Frontal cortex (tissue), 4 donors: Measurements from ENCODE around the gene PGR. TPM values are rescaled to one million over a fixed set of nuclear protein-coding genes. Genes with fewer than 3 reads are reported as not detected.

Source experiments
- DNase-seq, 2 donors: peaks; one replicate each; pipeline ENCODE4 v3.0.0; 2012; ENCODE audit warnings: low spot score in 2 of 2
- FAIRE-seq: peaks from 2 replicates; lab custom pipeline; 2012; peaks lifted over from hg19 to GRCh38; lab: Jason Lieb, UNC
- total RNA-seq: library from RNA; depleted of rRNA; stranded (reverse); fragments of >200 nt; gene quantifications from one replicate; pipeline ENCODE4 v1.2.3, GENCODE V29; 2014
- donor health status: control.
- donor health status: control.
- donor health status: control.

The PGR gene
- total RNA-seq, 1 donor from 2014 or later: under 0.01 TPM

DNA sequence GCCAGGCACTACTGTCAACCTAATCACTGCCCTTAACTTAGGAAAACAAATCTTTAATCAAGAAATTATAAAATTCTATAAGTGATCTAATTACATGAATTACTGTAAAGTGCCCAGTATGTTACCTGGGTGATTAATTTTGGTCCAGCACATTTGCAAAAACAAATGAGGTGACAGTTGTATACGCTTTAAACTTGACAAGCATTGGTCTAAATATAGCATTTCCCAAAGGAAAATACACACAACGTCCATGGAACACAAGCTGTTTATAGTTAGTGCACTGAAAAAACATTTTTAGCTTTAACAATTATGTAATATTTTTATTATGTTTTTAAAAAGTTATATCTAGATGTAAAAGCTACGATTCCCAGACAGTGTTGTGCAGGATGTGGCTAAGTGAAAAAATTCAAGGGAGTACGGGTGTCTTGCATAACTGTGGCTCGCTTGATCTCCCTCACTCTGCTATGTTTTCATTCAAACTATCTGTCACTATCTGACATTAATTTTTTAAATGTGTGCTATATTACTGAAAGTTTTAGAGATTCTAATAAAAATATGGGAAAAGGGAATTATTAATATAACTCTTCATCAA, 38.8 kb downstream of the PGR start:
- no peak for FAIRE-seq
- DNase-seq: no peak

DNA sequence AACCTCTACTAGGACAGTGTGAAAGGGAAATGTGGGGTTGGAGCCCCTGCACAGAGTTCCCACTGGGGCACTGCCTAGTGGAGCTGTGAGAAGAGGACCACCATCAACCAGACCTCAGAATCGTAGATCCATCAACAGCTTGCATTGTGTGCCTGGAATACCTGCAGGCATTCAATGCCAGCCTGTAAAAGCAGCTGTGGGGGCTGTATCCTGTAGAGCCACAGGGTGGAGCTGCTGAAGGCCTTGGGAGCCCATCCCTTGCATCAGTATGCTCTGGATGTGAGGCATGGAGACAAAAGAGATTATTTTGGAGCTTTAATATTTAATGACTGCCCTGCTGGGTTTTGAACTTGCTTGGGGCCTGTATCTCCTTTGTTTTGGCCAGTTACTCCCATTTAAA, 46.3 kb downstream of the PGR start:
- DNase-seq (no peak), FAIRE-seq (no peak)

DNA sequence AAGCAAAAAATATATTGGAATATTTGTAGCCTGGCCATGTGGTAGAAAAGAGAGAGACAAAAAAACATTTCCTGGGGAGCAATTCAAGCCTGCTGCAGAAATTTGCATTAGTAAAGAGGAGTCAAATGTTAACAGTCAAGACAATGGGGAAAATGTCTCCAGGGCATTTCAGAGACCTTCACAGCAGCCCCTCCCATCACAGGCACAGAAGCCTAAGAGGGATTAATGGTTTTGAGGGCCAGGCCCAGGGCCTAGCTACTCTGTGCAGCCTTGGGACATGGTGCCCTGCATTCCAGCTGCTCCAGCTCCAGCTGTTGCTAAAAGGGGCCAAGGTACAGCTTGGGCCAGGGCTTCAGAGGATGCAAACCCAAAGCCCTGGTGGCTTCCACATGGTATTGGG, 46.8 kb downstream of the PGR start:
- DNase-seq (no peak), FAIRE-seq (no peak)

DNA sequence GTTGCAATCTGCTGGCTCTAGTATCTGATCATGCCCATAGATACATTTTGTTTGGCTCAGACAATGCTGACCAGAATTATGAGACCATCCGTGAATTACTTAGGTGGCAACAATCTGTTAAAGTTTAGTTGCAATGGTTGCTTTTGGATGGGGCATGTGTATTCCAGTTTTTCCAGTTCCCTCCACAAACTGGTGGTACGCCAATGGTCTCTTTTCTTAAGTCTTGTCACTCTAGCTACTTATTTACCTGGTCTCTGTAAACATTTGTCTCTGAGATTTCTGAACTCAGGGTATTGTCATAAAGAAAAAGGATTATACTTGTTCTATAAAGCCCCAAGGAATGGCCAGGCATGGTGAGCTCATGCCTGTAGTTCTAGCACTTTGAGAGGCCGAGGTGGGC, 65.9 kb downstream of the PGR start:
- no peak for DNase-seq
- FAIRE-seq: no peak

DNA sequence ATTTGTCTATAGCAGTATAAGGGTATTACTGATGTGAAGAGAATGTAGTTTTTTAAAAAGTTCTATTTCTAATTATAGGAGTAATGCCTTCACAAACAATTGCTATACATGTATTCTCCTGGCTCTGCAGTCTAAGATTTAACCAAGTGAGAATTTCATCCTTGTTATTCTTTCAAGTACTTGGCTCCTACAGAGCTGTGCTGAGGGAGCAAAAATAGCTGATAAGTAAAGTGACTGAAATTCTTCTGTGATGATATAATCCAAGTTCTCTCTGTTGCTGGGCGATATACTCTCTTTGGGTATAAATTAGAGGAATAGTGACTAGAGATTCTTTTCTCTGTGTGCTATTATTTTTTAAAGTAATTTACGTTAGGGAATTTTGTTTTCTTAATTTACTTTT, 68.0 kb downstream of the PGR start:
- no peak for FAIRE-seq

DNA sequence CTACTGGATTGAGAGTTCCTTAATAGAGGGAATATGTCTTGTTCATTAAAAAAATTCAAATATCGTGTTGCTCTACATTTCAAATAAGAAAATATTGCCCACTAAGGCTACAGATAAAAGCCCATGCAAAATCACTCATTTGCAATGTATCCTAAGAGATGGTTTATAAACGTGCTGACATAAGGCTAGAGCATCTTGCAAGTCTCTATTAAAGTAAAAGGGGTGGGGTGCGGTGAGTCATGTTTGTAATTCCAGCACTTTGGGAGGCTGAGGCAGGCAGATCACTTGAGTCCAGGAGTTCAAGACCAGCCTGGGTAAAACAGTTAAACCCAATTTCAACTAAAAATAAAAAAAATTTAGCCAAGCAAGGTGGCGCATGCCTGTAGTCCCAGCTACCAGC, 70.3 kb downstream of the PGR start:
- FAIRE-seq (no peak), DNase-seq (no peak)

More for the DNA sequence above, 68.0 kb downstream of the PGR start:
- DNase-seq: no peak

DNA sequence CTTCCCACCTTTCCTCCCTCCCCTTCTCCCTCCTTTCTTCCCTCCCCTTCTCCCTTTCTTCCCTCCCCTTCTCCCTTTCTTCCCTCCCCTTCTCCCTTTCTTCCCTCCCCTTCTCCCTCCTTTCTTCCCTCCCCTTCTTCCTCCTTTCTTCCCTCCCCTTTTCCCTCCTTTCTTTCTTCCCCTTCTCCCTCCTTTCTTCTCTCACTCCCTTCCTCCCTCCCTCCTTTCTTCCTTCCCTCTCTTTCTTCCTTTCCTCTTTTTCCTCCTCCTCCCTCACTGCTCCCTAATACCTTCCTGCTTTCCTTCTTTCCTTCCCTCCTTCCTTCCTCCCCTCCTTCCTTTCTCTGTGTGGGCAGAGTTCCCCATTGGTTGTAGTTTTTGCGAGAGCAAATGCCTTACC, 76.1 kb downstream of the PGR start:
- no peak for DNase-seq
- FAIRE-seq: no peak

DNA sequence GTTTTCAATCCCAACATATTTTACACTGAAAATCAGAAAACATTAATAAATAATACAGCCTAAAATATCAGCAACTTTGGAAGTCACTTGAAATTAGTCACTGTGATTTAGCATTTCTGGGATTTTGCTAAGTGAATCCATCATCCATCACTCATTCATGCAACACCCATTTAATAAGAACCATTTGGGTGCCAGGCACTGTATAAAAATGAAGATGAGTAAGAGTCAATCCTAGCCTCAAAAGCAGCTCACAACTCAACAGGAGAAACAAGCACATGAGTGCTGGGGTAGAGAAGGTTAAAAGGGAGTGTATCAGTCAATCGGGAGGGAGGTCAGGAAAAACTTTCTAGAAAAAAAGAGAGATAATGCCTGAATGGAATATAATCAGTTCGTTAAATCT, 77.9 kb downstream of the PGR start:
- DNase-seq: no peak
- FAIRE-seq: no peak

DNA sequence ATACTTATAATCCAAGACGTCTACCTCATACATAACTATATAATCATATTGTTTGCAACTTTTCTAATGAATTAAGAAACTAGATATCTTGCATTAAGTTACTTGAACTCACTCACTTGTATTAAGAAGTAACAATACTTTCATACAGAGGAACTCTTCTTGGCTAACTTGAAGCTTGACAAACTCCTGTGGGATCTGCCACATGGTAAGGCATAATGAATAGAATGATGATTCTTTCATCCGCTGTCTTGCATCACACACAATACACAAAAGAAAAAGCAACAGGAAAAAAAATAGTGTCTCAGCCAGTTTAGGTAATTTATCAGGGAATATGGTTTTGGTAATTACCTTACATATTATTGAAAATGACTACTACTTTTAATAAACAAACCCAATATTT, 79.8 kb downstream of the PGR start:
- FAIRE-seq: no peak
- DNase-seq: no peak

DNA sequence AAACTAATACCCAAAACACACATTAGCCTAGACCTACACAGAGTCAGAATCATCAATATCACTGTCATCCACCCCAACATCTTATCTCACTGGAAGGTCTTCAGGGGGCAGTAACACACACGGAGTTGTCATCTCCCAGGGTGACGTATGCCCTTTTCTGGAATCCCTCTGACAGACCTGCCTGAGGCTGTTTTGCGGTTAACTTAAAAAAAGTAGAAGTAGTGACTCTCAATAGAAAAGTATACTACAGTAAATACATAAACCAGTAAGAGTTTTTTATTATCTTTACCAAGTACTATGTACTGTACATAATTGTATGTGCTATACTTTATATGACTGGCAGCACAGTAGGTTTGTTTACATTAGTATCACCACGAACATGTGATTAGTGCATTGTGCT, 80.5 kb downstream of the PGR start:
- DNase-seq (no peak), FAIRE-seq (no peak)

DNA sequence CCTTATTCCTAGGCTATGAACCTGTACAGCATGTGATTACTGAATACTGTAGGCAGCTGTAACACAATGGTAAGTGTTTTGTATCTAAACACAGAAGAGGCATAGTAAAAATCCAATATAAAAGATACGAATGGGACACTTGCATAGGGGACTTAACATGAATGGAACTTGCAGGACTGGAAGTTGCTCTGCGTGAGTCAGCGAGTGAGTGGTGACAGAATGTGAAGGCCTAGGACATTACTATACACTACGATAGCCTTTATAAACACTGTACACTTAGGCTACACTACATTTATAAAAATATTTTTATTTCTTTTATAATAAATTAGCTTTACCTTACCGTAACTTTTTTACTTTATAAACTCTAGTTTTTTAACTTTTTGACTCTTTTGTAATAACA, 81.1 kb downstream of the PGR start:
- FAIRE-seq (no peak), DNase-seq (no peak)

DNA sequence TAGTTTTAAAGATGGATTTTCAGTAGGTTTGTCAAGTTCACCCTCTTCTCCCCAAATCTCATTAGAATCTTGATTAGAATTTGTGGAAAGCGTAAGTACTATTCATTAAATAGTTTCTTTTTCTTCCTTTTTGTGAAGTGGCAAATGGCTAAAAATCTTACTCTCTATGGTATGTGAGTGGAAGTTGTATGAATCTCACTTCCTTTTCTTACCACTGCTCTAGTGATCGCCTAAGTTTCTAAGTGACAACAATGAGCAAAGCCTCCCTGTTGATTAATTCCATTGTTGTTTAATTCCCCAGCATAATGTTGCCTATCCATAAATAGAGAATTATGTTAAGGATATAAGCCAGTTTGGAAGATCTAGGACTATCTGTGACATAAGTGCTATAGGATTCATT, 82.7 kb downstream of the PGR start:
- FAIRE-seq (no peak), DNase-seq (no peak)

DNA sequence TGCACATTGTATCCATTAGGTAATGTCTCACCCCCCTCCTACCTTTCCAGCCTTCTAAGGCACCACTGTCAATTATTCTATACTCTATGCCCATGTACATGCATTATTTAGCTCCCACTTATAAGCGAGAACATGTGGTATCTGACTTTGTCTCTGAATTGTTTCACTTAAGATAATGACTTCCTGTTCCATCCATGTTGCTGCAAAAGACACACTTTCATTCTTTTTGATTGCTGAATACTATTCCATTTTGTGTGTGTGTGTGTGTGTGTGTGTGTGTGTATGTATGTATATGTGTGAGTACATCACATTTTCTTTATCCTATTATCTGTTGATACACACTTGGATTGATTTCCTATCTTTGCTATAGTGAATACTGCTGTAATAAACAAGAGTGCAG, 84.2 kb downstream of the PGR start:
- DNase-seq (no peak), FAIRE-seq (no peak)

DNA sequence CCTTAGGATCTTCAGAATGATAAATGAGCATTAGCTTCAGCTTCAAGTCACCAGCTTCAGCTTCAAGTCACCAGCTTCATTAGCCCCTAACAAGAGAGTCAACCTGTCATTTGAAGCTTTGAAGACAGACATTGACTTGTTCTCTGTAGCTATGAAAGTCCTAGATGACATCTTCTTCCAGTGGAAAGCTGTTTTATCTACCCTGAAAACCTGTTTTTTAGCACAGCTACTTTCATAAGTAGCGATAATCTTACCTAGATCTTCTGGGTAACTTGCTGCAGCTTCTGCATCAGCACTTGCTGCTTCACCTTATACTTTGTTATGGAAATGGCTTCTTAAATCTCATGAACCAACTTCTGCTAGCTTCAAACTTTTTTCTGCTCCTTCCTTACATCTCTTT, 85.7 kb downstream of the PGR start:
- FAIRE-seq (no peak), DNase-seq (no peak)

DNA sequence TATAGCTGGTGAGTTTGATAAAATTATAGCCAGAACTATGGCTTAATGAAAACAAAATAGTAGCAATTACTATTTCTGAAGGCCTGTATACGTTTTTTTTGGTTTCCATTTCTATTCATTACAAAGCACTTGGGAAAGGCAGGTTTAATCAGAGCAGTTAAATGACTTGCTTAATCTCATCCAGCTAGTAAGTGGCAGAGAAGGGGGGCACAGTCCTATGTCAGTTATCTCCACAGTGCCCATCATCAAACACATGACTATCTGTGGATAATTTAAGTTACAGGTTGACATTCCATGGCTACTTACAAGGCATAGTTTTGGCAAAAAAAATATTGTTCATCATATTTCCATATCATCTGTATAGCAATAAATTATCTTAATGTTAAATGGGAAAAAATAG, 93.7 kb downstream of the PGR start:
- DNase-seq (no peak), FAIRE-seq (no peak)

DNA sequence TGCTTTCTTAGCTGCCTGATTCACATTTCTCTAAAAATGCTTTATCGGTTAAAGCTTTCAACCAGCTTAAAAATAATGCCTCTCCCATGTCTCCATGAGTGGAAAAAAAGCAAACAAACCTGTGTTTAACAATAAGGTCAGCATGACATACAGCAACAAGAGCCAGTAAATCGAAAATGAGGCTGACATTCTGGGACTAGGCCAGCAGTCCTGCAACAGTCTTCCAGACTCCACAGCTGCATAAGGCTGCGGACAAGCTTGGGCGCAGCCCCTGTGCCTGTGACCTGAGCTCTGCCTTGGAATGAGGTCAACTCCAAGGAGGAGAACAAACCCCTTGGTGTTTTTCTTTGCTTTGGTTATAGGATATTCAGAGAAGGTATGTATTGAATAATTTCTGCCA, 95.5 kb downstream of the PGR start:
- no peak for FAIRE-seq
- DNase-seq: no peak

DNA sequence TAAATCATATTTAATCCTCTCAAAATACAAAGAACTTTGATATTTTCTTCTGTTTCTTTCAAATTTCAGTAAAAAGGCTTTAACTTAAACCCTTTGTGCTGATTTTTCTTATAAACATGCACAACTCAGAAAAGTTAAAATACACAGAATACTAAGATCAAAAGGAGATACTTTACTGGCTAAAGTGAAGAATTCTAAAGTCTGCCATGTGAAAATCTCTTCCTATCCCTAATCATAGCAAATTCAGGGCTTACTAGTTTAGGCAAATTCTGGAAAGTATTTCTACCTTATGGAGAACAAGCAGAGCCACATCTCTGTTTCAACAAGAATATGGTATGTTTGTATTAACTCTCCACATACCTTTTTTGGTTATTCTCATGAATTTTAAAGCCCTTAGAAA, 96.6 kb downstream of the PGR start:
- no peak for FAIRE-seq
- DNase-seq: no peak

DNA sequence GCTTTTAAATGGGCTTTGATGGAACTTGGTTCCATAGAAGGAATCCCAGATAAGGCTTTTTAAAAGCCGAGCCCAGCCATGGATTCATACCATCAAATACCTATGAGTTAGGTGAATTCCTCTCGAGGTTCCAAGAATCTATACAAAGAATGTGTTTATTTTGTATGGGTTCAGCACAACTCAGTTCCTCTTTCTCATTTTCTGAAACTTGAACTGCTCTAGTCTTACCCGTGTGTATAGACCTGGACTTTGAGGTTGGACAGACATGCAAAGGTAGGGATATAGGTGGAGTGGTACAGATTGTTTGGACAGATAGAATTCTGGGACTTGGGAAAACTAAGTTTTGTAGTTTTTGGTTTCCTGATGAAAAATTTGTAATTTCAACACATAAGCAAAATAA, 97.9 kb downstream of the PGR start:
- no peak for FAIRE-seq
- DNase-seq: no peak

DNA sequence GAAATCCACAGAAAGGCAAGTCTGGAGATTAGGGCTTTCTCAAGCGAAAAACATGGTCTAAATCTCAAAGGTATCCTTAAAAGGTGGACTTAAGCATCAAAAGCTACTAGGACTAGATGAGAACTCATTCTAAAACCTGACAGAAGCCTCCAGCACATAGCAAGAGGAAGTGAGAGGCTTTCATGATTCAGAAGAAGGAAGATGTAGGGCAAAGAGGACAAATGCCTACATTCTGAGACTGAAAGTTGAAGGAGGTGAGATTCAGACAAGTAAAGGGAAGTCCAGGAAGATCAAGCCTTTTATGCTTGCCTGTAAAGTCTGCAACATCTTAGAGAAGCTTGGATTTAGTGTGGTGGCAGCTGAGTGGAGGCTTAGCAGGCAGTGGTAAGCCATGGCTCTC, 98.9 kb downstream of the PGR start:
- DNase-seq (no peak), FAIRE-seq (no peak)

DNA sequence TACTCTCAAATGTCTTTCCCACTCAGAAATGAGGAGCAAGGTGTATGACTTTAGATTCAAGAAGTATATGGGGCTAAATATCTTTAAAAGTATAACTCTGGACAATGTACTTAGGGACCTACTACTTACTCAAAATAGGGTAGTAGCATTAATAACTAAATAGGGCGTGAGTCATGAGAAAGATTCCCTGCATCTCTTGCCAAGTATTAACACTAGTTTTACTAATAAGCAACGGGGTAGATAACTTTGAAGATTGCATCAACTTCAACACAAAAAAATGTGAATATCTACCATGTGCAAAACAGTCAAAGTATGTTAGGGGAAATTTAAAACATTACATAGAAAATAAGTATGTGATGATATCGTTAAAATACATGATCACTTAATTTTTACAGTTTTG, 99.6 kb downstream of the PGR start:
- FAIRE-seq: no peak

DNA sequence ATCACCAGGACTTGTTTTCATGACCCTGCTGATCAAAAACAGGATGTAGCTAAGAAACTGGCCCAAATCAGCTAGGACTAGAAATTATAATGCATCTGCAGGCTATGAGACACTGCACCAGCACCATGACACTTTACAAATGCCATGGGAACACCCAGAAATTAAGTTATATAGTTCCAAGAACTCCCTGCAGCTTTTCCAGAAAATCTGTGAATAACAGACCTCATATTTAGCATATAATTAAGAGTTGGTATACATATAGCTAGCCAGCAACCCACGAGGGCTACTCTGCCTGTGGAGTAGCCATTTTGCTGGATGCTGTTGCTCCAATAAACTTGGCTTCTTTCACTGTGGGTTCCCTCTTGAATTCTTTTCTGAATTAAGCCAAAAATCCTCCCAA, 101.0 kb downstream of the PGR start:
- FAIRE-seq: no peak

More for the DNA sequence above, 99.6 kb downstream of the PGR start:
- DNase-seq: no peak

DNA sequence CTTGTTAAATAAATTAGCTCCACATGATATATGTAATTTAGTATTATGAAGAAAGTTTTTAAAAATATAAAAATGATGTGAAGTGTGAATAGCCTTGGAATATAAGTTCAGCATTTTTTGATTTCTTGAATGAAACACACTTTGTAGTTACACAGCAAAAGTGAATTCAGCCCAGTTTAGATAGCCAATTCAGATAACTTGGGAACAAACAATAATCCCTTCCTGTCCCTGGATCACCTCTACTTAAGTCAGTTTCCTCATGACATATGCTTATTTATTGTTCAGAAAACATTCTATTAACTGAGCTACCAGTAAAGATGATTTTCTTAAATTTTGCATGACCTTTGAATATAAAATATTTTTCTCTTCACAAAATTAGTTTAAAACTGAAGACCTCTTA, 107.4 kb downstream of the PGR start:
- no peak for DNase-seq
- FAIRE-seq: no peak

More for the DNA sequence above, 101.0 kb downstream of the PGR start:
- DNase-seq: no peak

DNA sequence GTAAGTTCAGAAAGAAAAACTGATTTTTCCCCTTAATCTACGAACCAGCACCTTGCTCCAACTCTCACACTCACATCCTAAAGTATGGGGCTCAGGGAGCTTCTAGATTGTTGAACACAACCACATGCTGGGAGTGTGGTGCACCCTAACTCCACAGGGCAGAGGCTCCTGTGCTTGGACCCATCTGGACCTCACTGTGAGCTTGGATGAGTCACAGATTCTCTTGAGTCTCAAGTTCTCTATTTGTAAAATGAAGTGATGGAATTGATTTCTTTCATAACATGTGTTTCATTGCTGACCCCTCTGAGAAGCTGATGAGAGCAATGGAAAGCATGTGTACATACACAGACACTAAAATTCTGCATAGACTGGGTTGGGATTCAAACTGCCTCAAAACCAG, 109.7 kb downstream of the PGR start:
- no peak for FAIRE-seq
- no peak for DNase-seq
